Chondrocyte (in vitro differentiated cells): Measurements from ENCODE around the gene ENTREP3. TPM values are rescaled to one million over a fixed set of nuclear protein-coding genes. Genes with fewer than 3 reads are reported as not detected.
"Not testable (repeated sequence)": the region's sequence is repeated elsewhere in the genome, so short reads cannot be mapped to it uniquely, and the experiment has no call there.

Source experiments
- DNase-seq: peaks from one replicate; pipeline ENCODE4 v3.0.0; 2021; ENCODE audit warnings: mixed read lengths, low spot score
- H3K27ac Mint-ChIP-seq: one replicate; pipeline ENCODE4 v1.8.0; 2021; ENCODE audit warnings: mild to moderate bottlenecking, moderate library complexity, mixed read lengths; ENCODE audit not compliant: unreplicated experiment
- H3K27me3 Mint-ChIP-seq: 2 replicates; pipeline ENCODE4 v1.8.0; 2021; ENCODE audit warnings: low read depth, mixed read lengths
- H3K36me3 Mint-ChIP-seq: 2 replicates; pipeline ENCODE4 v1.8.0; 2021; ENCODE audit warnings: low read depth, mixed read lengths
- H3K4me1 Mint-ChIP-seq: 2 replicates; pipeline ENCODE4 v1.8.0; 2021; ENCODE audit warnings: low read depth, mild to moderate bottlenecking, mixed read lengths
- H3K4me3 Mint-ChIP-seq: one replicate; pipeline ENCODE4 v1.8.0; 2021; ENCODE audit warnings: mild to moderate bottlenecking, moderate library complexity, mixed read lengths; ENCODE audit not compliant: unreplicated experiment
- H3K9me3 Mint-ChIP-seq: 2 replicates; pipeline ENCODE4 v1.8.0; 2021; ENCODE audit warnings: low read depth, mixed read lengths
- total RNA-seq: library from RNA; stranded (reverse); gene quantifications from 3 replicates; pipeline ENCODE4 v1.2.1, GENCODE V29; 2021
- TF ChIP-seq, protein P1 (sequence below): fragments of 200-600 bp; sonication (generic); IDR thresholded peaks from 2 replicates; pipeline ENCODE4 v1.5.0; 2021; ENCODE audit warnings: antibody characterized with exemption, mild to moderate bottlenecking, moderate library complexity

The ENTREP3 gene
- total RNA-seq, 1 donor from 2014 or later: 42.8 TPM

DNA sequence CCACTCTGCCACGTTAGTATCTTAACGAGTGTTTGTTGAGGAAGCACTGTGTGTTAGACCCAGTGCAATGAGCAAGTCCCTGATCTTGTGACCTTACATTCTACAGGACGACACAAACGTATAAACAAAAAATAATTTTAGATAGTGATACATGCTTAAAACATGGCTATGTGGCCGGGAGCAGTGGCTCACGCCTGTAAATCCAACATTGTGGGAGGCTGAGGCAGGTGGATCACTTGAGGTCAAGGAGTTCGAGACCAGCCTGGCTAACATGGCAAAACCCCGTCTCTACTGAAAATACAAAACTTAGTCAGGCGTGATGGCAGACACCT lies 27.2 kb downstream of the ENTREP3 start:
- Mint-ChIP-seq H3K9me3 (no peaks in the 10 kb centered on the region), H3K27me3 (no peaks in the 10 kb centered on the region), H3K4me1 (peaks cover 66% of the 10 kb centered on the region), H3K27ac (peak overlapping the region; percentile 98), H3K36me3 (no peaks in the 10 kb centered on the region), H3K4me3 (peak overlapping the region; percentile 87)
- no peak for DNase-seq
- TF ChIP-seq, protein P1, sequence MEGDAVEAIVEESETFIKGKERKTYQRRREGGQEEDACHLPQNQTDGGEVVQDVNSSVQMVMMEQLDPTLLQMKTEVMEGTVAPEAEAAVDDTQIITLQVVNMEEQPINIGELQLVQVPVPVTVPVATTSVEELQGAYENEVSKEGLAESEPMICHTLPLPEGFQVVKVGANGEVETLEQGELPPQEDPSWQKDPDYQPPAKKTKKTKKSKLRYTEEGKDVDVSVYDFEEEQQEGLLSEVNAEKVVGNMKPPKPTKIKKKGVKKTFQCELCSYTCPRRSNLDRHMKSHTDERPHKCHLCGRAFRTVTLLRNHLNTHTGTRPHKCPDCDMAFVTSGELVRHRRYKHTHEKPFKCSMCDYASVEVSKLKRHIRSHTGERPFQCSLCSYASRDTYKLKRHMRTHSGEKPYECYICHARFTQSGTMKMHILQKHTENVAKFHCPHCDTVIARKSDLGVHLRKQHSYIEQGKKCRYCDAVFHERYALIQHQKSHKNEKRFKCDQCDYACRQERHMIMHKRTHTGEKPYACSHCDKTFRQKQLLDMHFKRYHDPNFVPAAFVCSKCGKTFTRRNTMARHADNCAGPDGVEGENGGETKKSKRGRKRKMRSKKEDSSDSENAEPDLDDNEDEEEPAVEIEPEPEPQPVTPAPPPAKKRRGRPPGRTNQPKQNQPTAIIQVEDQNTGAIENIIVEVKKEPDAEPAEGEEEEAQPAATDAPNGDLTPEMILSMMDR: no peak

DNA sequence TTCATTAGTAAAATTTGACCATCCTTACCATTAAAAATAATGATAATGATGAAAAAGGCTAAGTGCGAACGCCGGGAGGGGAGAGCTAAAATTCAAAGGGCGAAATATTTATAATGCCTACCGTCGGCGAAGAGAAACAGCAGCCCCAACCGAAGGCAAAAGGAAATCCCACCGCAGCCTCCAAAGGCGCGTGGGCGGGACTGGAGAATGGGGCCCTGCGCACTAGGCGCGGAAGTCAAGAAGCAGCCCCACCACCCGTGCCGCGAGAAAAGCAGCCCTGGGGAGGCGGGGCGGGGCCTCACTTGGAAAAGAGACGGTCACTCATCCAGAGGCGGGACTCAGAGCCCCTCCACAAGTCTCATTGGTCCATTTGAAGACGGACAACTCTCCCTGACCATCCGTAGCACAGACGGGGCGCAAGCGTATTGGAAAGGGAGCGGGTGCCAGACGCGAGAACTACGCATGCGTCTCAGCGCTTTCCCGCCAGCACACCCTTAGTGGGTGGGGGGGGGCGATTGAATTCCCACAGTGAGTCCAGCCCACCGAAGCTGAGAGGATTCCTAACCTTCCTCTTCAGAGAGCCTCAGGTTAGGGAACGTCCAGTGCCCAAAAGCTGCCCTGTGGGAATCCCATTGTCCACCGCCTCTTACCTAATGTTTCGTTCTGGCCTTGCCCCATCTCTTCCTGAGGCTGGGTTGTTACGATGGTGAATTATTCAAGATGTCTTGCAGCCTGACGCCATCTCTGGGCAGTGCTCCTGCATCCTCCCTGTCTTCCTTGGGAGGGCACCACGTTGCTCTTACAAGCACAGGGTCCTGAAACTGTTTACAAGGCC lies 27.8 kb downstream of the ENTREP3 start:
- Mint-ChIP-seq H3K27me3 (no peaks in the 10 kb centered on the region), H3K36me3 (no peaks in the 10 kb centered on the region)

DNA sequence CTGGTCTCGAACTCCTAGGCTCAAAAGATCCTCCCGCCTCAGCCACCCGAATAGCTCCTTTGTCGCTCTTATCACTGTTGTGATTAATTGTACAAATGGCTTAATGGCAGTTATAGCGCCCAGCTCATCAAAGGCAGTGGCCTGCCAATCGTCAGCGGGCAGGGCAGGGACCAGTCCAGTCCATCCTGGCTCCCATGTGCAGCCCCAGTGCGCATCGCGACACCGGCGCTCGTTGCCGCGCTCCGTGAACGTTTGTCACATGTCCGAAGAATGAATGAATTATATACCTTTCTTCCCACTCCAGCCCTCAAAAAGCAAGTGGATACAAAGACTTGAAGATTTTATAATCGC lies 28.4 kb downstream of the ENTREP3 start:
- Mint-ChIP-seq H3K36me3 (no peaks in the 10 kb centered on the region), H3K27ac (peak overlapping the region; percentile 98), H3K9me3 (no peaks in the 10 kb centered on the region), H3K27me3 (no peaks in the 10 kb centered on the region), H3K4me3 (peak overlapping the region; percentile 87), H3K4me1 (peaks cover 54% of the 10 kb centered on the region)
- no peak for DNase-seq
- TF ChIP-seq, protein P1: peak; percentile 70

More for the DNA sequence above, 27.8 kb downstream of the ENTREP3 start:
- Mint-ChIP-seq H3K4me1 (peaks cover 60% of the 10 kb centered on the region), H3K9me3 (no peaks in the 10 kb centered on the region), H3K4me3 (peak overlapping the region; percentile 87), H3K27ac (peak overlapping the region; percentile 98)
- peak; percentile 99 for DNase-seq
- TF ChIP-seq, protein P1: no peak

DNA sequence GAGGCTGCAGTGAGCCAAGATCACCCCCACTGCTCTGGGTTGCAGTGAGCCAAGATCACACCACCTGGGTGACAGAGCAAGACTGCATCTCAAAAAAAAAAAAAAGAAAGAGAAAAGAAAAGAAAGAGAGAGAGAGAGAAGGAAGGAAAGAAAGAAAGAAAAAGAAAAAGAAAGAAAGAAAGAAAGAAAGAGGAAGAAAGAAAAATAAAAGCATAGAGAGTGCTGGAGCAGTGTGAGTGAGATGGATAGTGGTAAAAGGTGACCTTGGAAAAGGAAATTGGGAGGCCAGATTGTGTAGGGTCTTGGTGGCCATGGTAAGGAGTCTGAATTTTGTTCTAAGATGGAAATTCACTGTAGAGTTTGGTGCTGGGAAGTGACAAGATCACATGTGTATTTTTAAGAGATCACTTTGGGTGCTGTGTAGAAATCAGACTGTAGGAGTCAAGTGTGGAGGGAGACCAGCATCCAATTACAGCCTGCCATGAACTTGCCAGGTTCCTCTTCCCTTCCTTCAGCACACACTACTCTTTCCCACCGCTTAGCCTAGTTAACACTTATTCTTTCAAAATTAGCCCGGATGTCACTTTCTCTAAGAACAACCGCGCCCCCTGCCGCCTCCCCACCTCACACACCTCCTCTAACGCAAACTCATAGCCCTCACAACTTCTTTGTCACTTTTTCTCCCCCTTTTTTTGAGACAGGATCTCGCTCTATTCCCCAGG lies 28.9 kb downstream of the ENTREP3 start:
- TF ChIP-seq, protein P1: peak; percentile 83
- no peaks in the 10 kb centered on the region for H3K36me3 Mint-ChIP-seq
- H3K27me3 Mint-ChIP-seq: no peaks in the 10 kb centered on the region
- peak overlapping the region; percentile 87 for H3K4me3 Mint-ChIP-seq
- H3K9me3 Mint-ChIP-seq: no peaks in the 10 kb centered on the region
- H3K4me1 Mint-ChIP-seq: peaks cover 48% of the 10 kb centered on the region
- no peak for DNase-seq
- H3K27ac Mint-ChIP-seq: peak overlapping the region; percentile 98

DNA sequence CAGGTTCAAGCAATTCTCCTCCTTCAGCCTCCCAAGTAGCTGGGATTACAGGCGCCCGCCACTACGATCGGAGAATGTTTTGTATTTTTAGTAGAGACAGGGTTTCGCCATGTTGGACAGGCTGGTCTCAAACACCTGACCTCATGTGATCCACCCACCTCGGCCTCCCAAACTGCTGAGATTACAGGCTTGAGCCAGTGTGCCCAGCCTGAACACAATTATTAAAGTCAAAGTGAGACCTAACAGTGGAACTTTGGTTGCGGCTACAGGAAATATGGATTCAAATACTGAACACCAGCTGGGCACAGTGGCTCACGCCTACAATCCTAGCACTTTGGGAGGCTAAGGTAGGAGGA lies 29.9 kb downstream of the ENTREP3 start:
- H3K27ac Mint-ChIP-seq: peak overlapping the region; percentile 98
- H3K27me3 Mint-ChIP-seq, H3K36me3 Mint-ChIP-seq, H3K9me3 Mint-ChIP-seq, DNase-seq: not testable (repeated sequence)
- H3K4me1 Mint-ChIP-seq: peaks cover 39% of the 10 kb centered on the region
- peak overlapping the region; percentile 35 for H3K4me3 Mint-ChIP-seq
